Testis (tissue), 2 donors: ENCODE measurements around the gene CACNA2D4.

Source experiments
- CTCF ChIP-seq, 3 experiments: fragments of 450-650 bp in 2 of 3; fragments of 200-600 bp in 1 of 3; sonication (generic) in 1 of 3; IDR thresholded peaks; one replicate each; pipeline ENCODE4 v1.5.1; 2016 to 2019; ENCODE audit warnings: antibody characterized with exemption in 3 of 3, mild to moderate bottlenecking in 2 of 3, moderate library complexity in 1 of 3
- POLR2A ChIP-seq: fragments of 450-650 bp; IDR thresholded peaks from one replicate; pipeline ENCODE4 v1.6.1; 2017; ENCODE audit warnings: antibody characterized with exemption, mild to moderate bottlenecking, moderate library complexity

DNA sequence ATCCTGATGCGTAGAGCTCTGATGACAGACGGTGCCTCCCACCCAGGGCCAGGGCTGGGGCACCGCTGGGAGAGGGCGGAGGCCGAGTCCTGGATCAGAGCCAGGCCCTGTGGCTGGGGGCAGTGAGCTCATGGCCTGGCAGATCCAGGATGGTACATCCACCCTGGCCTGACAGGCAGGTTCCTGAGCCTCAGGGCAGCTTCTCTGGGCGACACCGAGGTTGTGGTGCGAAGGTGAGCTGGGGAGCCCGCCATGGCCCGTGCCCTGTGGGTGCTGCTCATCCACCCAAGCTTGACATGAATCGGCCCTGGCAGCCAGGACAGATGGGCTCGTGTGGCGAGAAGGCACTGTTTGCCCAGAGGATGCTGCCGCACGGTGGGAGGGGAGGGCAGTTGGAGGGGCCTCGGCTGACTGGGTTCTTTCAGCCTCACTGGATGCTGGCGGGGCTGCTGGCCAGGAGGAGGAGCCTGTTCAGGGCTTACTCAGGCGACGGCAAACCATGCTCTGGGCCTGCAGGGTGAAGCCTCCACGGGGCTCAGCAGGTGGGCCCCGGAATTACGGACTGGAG, 81.5 kb downstream of the CACNA2D4 start:
- no peak for TF ChIP-seq POLR2A
- TF ChIP-seq CTCF (IDR thresholded peaks at IDR 0.05), result no peak
